Prostate gland (tissue), 2 donors: ENCODE measurements around the gene CFAP221.

ENCODE experiments used
- CTCF ChIP-seq, 4 experiments: fragments of 200-600 bp in 2 of 4; fragments of 450-650 bp in 2 of 4; sonication (generic) in 2 of 4; IDR thresholded peaks; 1 replicate in 3 of 4; 2 replicates in 1 of 4; pipeline ENCODE4 v1.5.1; 2016 to 2019; ENCODE audit warnings: antibody characterized with exemption in 4 of 4, mild to moderate bottlenecking in 2 of 4, moderate library complexity in 2 of 4
- POLR2A ChIP-seq: fragments of 450-650 bp; IDR thresholded peaks from one replicate; pipeline ENCODE4 v1.6.1; 2016; ENCODE audit warnings: antibody characterized with exemption, mild to moderate bottlenecking
- POLR2AphosphoS5 ChIP-seq: sonication (generic); formaldehyde crosslinking; IDR thresholded peaks from one replicate; pipeline ENCODE4 v1.6.1; 2017; ENCODE audit warnings: antibody characterized with exemption

DNA sequence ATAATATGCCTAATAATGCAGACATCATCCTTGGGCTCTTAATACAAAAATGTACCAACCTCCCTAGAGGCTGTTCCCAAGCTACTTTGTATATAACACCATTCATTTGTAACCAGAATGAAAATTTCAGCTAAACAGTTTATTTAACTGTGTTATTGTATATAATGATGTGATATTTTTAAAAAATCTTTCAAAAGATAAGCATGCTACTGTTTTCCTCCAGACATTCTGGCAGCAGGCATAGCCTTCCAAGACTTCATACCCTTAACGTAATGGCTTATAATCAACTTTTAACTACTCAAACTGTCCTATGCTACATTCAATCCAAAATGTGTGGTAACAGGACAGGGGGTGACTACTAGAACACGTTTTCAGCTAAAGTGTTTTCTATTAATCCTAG is 21.2 kb downstream of the CFAP221 start:
- TF ChIP-seq POLR2AphosphoS5 = no peak
- no peak for TF ChIP-seq CTCF (IDR thresholded peaks at IDR 0.05)
- TF ChIP-seq POLR2A = no peak
